Right lobe of liver (tissue), 6 donors: ENCODE results near the gene NUPR1. TPM values are rescaled to one million over a fixed set of nuclear protein-coding genes. Genes with fewer than 3 reads are reported as not detected.

Source experiments
- ATAC-seq, 4 donors: fragments of 200-7000 bp; cut with Tn5 transposase; one replicate each; pipeline ENCODE4 v1.9.1; 2020; ENCODE audit warnings: mild to moderate bottlenecking in 4 of 4, moderate library complexity in 4 of 4
- DNase-seq, 3 donors: peaks; one replicate each; pipeline ENCODE4 v3.0.0-alpha.2; 2020
- H3K27ac ChIP-seq, 3 donors: fragments of 200-600 bp; one replicate each; pipeline ENCODE4 v1.8.0; 2022
- H3K27me3 ChIP-seq, 2 donors: fragments of 200-600 bp; one replicate each; pipeline ENCODE4 v1.8.0; 2022
- H3K36me3 ChIP-seq, 4 donors: fragments of 200-600 bp; sonication (generic) in 1 of 4; one replicate each; pipeline versions ENCODE4 v1.5.1 to v1.8.0; 2017 to 2022; ENCODE audit warnings: control low read depth in 1 of 4
- H3K4me1 ChIP-seq, 4 donors: fragments of 200-600 bp; sonication (generic) in 1 of 4; one replicate each; pipeline versions ENCODE4 v1.5.1 to v1.8.0; 2017 to 2022; ENCODE audit warnings: control low read depth in 1 of 4
- H3K4me3 ChIP-seq, 3 donors: fragments of 200-600 bp; one replicate each; pipeline ENCODE4 v1.8.0; 2022
- H3K9me3 ChIP-seq, 4 donors: fragments of 200-600 bp; sonication (generic) in 1 of 4; one replicate each; pipeline versions ENCODE4 v1.5.1 to v1.8.0; 2017 to 2022; ENCODE audit warnings: control low read depth in 1 of 4
- CTCF ChIP-seq, 4 donors: fragments of 200-600 bp in 3 of 4; fragments of 450-650 bp in 1 of 4; IDR thresholded peaks; one replicate each; pipeline versions ENCODE4 v1.5.1 to v1.8.0; 2016 to 2022; ENCODE audit warnings: antibody characterized with exemption in 4 of 4, mild to moderate bottlenecking in 2 of 4
- POLR2A ChIP-seq: fragments of 450-650 bp; IDR thresholded peaks from one replicate; pipeline ENCODE4 v1.6.1; 2017; ENCODE audit warnings: antibody characterized with exemption, mild to moderate bottlenecking
- WGBS: methylation state at CpG from one replicate; pipeline ENCODE4 v1.1.6; 2018; ENCODE audit warnings: low coverage, low lambda C conversion rate; ENCODE audit not compliant: insufficient coverage; ENCODE audit errors: missing lambda C conversion rate; 5-methylcytosine and 5-hydroxymethylcytosine counted together
- intact Hi-C, 2 donors: fragments of 100-400 bp; cut with DNase I; formaldehyde crosslinking; loops; one replicate each; pipeline versions ENCODE4 v1.11.2 to v1.14.1; 2022
- total RNA-seq, 6 experiments: library from RNA; depleted of rRNA in 2 of 6; stranded (reverse); fragments of >200 nt in 2 of 6; fragmentation: NEBNext Ultra II Directional in 3 of 6; extraction: Animal tissue kit (Norgen Biotek cat#: 25700) in 3 of 6; gene quantifications; one replicate each; pipeline versions ENCODE4 v1.1.0 to v1.2.4, GENCODE V29; 2016 to 2023
- donor health status: DM: no; HTN: yes; CAD: no.
- donor health status: DM: no; HTN: no; CAD: no.
- donor health status: DM: no; HTN: no; CAD: no.
- donor health status: DM: no; HTN: yes; CAD: no.
- donor health status: DM: no; HTN: yes; CAD: no.

Gene NUPR1
- total RNA-seq, 6 experiments from 2014 or later = 33.4 to 188 (median 80.7) TPM

GRCh38 chr16:28526201-28527099 lies 12.3 kb downstream of the NUPR1 start:
- intact Hi-C loops = no loop called here
- peak; percentile 47 to 86 (median 66) for DNase-seq
- no peaks in the 10 kb centered on the region for H3K9me3 ChIP-seq

GRCh38 chr16:28524681-28525171 lies 14.0 kb downstream of the NUPR1 start:
- H3K4me3 ChIP-seq = peak overlapping the region; percentile 25 to 62 (median 60)
- intact Hi-C loops = no loop called here
- peak; percentile 76 to 89 (median 77) for ATAC-seq

More at GRCh38 chr16:28526201-28527099, 12.3 kb downstream of the NUPR1 start:
- ATAC-seq = peak; percentile 70 to 82 (median 76)
- Histone ChIP-seq H3K36me3 (no peaks in the 10 kb centered on the region), H3K4me3 (peak overlapping the region; percentile 25 to 62 (median 60)), H3K27me3 (no peaks in the 10 kb centered on the region), H3K4me1 (peaks cover 0 to 47% (median 15%) of the 10 kb centered on the region in 4 donors), H3K27ac (peak overlapping the region; percentile 79 to 94 (median 88))
- WGBS = 30% methylated on average over 10 of the region's 11 CpGs
- TF ChIP-seq POLR2A = peak; percentile 77
- no peak for TF ChIP-seq CTCF (IDR thresholded peaks at IDR 0.05)

GRCh38 chr16:28522792-28523191 lies 16.0 kb downstream of the NUPR1 start:
- WGBS = 84% methylated on average over 11 of the region's 11 CpGs
- Histone ChIP-seq H3K4me1 (peaks cover 0 to 25% (median 12%) of the 10 kb centered on the region in 4 donors), H3K9me3 (no peaks in the 10 kb centered on the region), H3K27ac (no peak overlapping the region), H3K36me3 (peaks cover 0 to 7% (median 0%) of the 10 kb centered on the region in 4 donors), H3K27me3 (no peaks in the 10 kb centered on the region), H3K4me3 (no peak overlapping the region)
- ATAC-seq = no peak
- TF ChIP-seq POLR2A (no peak), CTCF (IDR thresholded peaks at IDR 0.05) (no peak)
- DNase-seq = no peak
- intact Hi-C loops = no loop called here

More at GRCh38 chr16:28524681-28525171, 14.0 kb downstream of the NUPR1 start:
- TF ChIP-seq CTCF (IDR thresholded peaks at IDR 0.05) (peak in 2 of 4 donors; percentile 34 to 46), POLR2A (peak; percentile 88)
- peaks cover 0 to 3% (median 0%) of the 10 kb centered on the region in 4 donors for H3K36me3 ChIP-seq
- H3K27ac ChIP-seq = peak overlapping the region; percentile 79 to 94 (median 88)
- WGBS = 21% methylated on average over 4 of the region's 6 CpGs
- no peaks in the 10 kb centered on the region for H3K27me3 ChIP-seq
- peak; percentile 82 to 94 (median 89) for DNase-seq
- no peaks in the 10 kb centered on the region for H3K9me3 ChIP-seq
- H3K4me1 ChIP-seq = peaks cover 0 to 39% (median 15%) of the 10 kb centered on the region in 4 donors

GRCh38 chr16:28521436-28521835 lies 17.3 kb downstream of the NUPR1 start:
- TF ChIP-seq CTCF (IDR thresholded peaks at IDR 0.05) = no peak
- no peak for TF ChIP-seq POLR2A
- intact Hi-C loops = no loop called here

More at GRCh38 chr16:28521436-28521835, 17.3 kb downstream of the NUPR1 start:
- Histone ChIP-seq H3K27ac (no peak overlapping the region), H3K4me1 (peaks cover 0 to 14% (median 6%) of the 10 kb centered on the region in 4 donors), H3K36me3 (peaks cover 0 to 7% (median 0%) of the 10 kb centered on the region in 4 donors), H3K27me3 (no peaks in the 10 kb centered on the region), H3K9me3 (no peaks in the 10 kb centered on the region), H3K4me3 (no peak overlapping the region)
- ATAC-seq (no peak), DNase-seq (no peak)
- 93% methylated on average over 3 of the region's 6 CpGs for WGBS
